Activated naive CD8-positive, alpha-beta T cell treated with anti-CD3 and anti-CD28 coated beads, Interleukin-2, amount 50 U/mL, for 24 hours (primary cell): ENCODE results near the gene LTBP1.
"Not testable (repeated sequence)": the region's sequence is repeated elsewhere in the genome, so short reads cannot be mapped to it uniquely, and the experiment has no call there.

Experiments used
- ATAC-seq: fragments of 150-1000 bp; cut with Tn5 transposase; one replicate; pipeline ENCODE4 v1.10.0; 2021
- DNase-seq: peaks from one replicate; pipeline ENCODE4 v3.0.0; 2021
- H3K27ac Mint-ChIP-seq: one replicate; pipeline ENCODE4 v1.8.0; 2021; ENCODE audit warnings: mild to moderate bottlenecking, mixed read lengths
- H3K27me3 Mint-ChIP-seq: one replicate; pipeline ENCODE4 v1.8.0; 2021; ENCODE audit warnings: mixed read lengths
- H3K36me3 Mint-ChIP-seq: one replicate; pipeline ENCODE4 v1.8.0; 2021; ENCODE audit warnings: low read depth, mixed read lengths
- H3K4me1 Mint-ChIP-seq: one replicate; pipeline ENCODE4 v1.8.0; 2021; ENCODE audit warnings: mixed read lengths
- H3K4me3 Mint-ChIP-seq: one replicate; pipeline ENCODE4 v1.8.0; 2021; ENCODE audit warnings: mild to moderate bottlenecking, moderate library complexity, mixed read lengths
- H3K9me3 Mint-ChIP-seq: one replicate; pipeline ENCODE4 v1.8.0; 2021; ENCODE audit warnings: mixed read lengths

The LTBP1 gene

DNA sequence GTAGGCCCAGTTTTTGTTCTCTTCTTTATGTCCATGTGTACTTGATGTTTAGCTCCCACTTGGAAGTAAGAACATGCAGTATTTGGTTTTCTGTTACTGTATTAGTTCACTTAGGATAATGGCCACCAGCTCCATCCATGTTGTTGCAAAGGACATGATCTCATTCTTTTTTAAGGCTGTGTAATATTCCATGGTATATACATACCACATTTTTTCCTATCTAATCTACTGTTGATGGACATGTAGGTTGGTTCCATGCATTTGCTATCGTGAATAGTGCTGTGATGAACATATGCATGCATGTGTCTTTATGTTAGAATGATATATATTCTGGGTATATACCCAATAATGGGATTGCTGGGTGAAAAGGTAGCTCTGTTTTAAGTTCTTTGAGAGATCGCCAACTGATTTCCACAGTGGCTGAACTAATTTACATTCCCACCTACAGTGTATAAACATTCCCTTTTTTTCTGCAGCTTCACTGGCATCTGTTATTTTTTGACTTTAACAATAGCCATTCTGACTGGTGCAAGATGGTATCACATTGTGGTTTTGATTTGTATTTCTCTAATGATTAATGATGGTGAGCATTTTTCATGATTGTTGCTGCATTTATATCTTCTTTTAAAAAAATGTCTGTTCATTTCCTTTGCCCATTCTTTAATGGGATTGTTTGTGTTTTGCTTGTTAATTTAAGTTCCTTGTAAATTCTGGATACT lies 22.9 kb downstream of the LTBP1 start:
- no peak for DNase-seq
- no peak overlapping the region for H3K4me3 Mint-ChIP-seq
- H3K27ac Mint-ChIP-seq: no peak overlapping the region
- no peaks in the 10 kb centered on the region for H3K36me3 Mint-ChIP-seq
- no peak for ATAC-seq
- H3K27me3 Mint-ChIP-seq: peaks cover 18% of the 10 kb centered on the region
- H3K9me3 Mint-ChIP-seq: peaks cover 8% of the 10 kb centered on the region
- no peaks in the 10 kb centered on the region for H3K4me1 Mint-ChIP-seq

DNA sequence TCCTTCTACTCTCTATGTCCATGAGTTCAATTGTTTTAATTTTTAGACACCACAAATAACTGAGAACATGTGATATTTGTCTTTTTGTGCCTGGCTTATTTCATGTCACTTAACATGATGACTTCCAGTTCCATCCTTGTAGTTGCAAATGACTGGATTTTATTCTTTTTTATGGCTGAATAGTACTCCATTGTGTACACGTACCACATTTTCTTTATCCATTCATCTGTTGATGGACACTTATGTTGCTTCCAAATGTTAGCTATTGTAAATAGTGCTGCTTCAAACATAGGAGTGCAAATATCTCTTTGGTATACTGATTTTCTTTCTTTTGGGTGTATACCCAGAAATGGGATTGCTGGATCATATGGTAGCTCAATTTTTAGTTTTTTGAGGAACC lies 27.0 kb downstream of the LTBP1 start:
- H3K27me3 Mint-ChIP-seq: peaks cover 21% of the 10 kb centered on the region

DNA sequence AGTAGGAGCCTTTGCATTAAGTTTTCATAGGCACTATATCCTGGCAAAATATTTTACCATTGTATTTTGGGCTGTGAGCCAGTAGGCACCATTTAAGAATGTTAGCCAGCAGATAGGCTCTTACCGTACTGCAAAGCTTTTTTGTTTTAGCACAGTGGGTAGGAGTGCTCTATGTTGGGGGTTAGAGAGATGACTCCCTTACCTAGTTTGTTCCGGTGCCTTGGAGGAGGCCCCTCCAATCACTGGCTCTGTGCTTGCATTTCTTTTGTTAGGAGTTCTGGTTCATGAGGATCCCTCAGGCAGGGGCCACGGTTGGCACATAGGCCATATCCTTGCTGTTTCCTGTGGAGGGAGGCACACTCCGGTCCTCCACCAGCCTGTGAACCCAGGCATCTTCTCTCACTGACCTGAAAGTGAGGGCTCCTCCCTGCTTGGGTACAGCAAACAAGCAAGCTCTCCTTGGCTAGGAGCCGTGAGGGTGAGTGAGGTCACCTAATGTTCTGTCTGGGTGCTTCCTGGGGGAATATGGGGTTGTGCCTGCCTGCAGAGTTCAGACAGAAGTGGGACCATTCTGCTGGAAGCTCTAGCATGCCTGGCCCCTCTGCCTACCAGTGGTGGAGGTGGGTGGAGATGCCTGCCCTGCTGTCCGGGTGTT lies 29.8 kb downstream of the LTBP1 start:
- H3K4me3 Mint-ChIP-seq: no peak overlapping the region

More for the DNA sequence above, 27.0 kb downstream of the LTBP1 start:
- H3K36me3 Mint-ChIP-seq, ATAC-seq, H3K4me1 Mint-ChIP-seq, H3K4me3 Mint-ChIP-seq, H3K27ac Mint-ChIP-seq, H3K9me3 Mint-ChIP-seq, DNase-seq: not testable (repeated sequence)

DNA sequence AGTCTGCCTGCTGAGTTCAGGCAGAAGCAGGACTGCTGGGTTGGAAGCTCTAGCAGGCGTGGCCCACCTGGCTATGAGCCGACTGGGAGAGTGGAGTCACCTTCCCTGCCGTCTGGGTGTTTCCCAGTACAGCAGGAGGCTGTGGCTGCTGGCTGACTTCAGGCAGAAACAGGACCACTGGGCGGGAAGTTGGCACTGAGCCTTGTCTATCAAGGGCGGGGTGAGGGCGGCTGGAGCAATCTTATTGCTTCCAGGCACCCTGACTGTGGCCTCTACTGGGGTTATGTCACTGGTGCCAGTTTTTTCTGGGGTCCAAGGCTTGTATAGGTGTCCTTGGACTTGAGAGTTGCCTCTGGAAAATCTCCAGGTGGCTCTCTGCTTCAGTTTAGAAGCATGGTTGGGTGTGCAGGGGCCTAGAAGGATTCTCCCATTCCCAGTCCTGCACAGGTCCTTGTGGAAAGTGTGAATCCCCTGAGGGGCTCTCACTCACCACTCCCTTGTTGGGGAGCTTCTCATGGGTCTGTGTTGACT lies 30.5 kb downstream of the LTBP1 start:
- no peak for DNase-seq
- no peak for ATAC-seq
- Mint-ChIP-seq H3K9me3 (peaks cover 10% of the 10 kb centered on the region), H3K4me3 (no peak overlapping the region), H3K36me3 (no peaks in the 10 kb centered on the region), H3K27ac (no peak overlapping the region), H3K4me1 (no peaks in the 10 kb centered on the region), H3K27me3 (peaks cover 26% of the 10 kb centered on the region)

More for the DNA sequence above, 29.8 kb downstream of the LTBP1 start:
- H3K36me3 Mint-ChIP-seq: no peaks in the 10 kb centered on the region
- H3K27ac Mint-ChIP-seq: no peak overlapping the region
- H3K27me3 Mint-ChIP-seq: peaks cover 27% of the 10 kb centered on the region
- peaks cover 10% of the 10 kb centered on the region for H3K9me3 Mint-ChIP-seq
- H3K4me1 Mint-ChIP-seq: no peaks in the 10 kb centered on the region
- no peak for ATAC-seq
- DNase-seq: no peak

DNA sequence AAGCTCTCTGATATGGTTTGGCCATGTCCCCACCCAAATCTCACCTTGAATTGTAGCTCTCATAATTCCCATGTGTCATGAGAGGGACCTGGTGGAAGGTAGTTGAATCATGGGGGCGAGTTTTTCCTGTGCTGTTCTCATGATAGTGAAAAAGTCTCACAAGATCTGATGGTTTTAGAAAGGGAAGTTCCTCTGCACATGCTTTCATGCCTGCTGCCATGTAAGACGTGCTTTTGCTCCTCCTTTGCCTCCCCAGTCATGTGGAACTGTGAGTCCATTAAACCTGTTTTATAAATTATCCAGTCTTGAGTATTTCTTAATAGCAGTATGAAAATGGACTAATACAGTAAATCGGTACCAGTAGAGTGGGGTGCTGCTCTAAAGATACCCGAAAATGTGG lies 34.9 kb downstream of the LTBP1 start:
- Mint-ChIP-seq H3K36me3 (no peaks in the 10 kb centered on the region), H3K4me3 (no peak overlapping the region), H3K4me1 (no peaks in the 10 kb centered on the region), H3K27me3 (peaks cover 24% of the 10 kb centered on the region), H3K9me3 (no peaks in the 10 kb centered on the region), H3K27ac (no peak overlapping the region)
- ATAC-seq: no peak
- no peak for DNase-seq

DNA sequence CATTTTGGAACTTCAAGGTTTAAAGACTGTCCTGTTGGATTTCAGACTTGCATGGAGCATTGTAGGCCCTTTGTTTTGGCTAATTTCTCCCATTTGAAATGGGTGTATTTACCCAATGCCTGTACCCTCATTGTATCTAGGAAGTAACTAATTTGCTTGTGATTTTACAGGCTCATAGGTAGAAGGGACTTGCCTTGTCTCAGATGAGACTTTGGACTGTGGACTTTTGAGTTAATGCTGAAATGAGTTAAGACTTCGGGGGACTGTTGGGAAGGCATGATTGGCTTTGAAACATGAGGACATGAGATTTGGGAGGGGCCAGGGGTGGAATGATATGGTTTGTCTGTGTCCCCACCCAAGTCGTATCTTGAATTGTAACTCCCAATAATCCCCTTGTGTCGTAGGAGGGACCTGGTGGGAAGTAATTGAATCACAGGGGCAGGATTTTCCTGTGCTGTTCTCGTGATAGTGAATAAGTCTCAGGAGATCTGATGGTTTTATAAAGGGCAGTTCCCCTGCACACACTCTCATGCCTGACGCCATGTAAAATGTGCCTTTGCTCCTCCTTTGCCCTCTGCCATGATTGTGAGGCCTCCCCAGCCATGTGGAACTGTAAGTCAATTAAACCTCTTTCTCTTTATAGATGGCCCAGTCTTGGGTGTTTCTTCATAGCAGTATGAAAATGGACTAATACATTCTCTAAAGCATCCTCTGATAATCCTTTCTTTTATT lies 36.6 kb downstream of the LTBP1 start:
- not testable (repeated sequence) for ATAC-seq, H3K36me3 Mint-ChIP-seq, H3K4me1 Mint-ChIP-seq, DNase-seq, H3K4me3 Mint-ChIP-seq, H3K27ac Mint-ChIP-seq, H3K9me3 Mint-ChIP-seq
- H3K27me3 Mint-ChIP-seq: peaks cover 24% of the 10 kb centered on the region

DNA sequence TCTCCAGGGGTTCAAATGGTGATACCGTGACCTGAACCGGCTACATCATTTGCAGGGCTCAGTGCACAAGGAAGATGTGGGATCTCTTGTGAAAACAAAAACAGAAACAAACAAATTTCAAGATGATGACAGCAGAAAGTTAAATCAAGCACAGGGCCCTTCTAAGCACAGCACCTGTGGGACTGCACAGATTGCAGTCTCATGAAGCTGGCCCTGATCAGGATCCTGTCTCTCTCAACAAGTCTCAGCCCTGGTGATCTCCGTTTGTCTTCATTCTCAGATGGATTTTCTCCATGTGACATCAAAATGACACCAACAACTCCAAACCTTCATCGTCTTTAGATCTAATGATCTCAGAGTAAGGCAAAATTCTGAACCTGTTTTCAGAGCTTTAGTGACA lies 39.7 kb downstream of the LTBP1 start:
- ATAC-seq (no peak), DNase-seq (no peak)
- Mint-ChIP-seq H3K27me3 (peaks cover 17% of the 10 kb centered on the region), H3K9me3 (no peaks in the 10 kb centered on the region), H3K36me3 (no peaks in the 10 kb centered on the region), H3K4me1 (no peaks in the 10 kb centered on the region), H3K27ac (no peak overlapping the region), H3K4me3 (no peak overlapping the region)

DNA sequence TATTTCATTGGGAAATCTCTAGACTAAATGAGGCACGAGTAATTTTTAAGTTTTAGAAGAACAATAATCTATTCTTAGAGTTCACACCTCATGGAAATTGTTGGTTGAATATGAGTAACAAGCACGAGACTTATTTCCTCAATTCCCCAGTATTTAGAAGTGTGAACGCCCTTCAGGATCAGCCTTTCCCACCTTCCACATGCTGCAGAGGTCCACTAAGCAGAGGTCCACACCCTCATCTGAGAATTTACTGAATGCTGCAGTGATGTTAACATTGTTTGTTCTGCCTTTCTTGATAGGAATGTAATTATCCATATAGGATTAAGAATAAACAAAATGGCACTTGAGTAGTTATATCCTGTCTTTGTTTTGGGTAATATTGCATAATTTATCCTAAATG lies 41.8 kb downstream of the LTBP1 start:
- DNase-seq: no peak
- no peaks in the 10 kb centered on the region for H3K4me1 Mint-ChIP-seq
- no peak for ATAC-seq
- no peak overlapping the region for H3K4me3 Mint-ChIP-seq
- no peak overlapping the region for H3K27ac Mint-ChIP-seq
- no peaks in the 10 kb centered on the region for H3K9me3 Mint-ChIP-seq
- no peaks in the 10 kb centered on the region for H3K36me3 Mint-ChIP-seq
- H3K27me3 Mint-ChIP-seq: peaks cover 18% of the 10 kb centered on the region

DNA sequence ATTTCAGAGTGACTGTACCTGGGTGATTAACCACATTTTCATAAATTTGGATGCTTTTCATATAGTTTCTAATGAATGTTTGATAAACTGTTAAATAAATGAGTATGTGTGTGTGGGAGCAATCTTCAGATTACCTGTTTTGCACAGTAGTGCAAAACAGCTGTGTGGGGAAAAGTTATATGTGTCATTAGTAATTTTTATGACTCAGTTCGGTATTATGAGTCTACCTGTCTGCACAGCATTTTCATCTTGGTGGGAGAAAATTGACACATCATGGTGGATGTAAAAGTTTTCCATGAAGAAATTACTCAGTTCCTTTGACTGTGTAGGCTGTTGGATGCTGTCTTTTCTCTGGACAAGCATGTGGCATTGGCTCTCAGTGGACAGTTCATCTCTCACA lies 43.8 kb downstream of the LTBP1 start:
- DNase-seq: no peak
- Mint-ChIP-seq H3K9me3 (no peaks in the 10 kb centered on the region), H3K27ac (no peak overlapping the region), H3K27me3 (peaks cover 10% of the 10 kb centered on the region), H3K4me1 (no peaks in the 10 kb centered on the region), H3K4me3 (no peak overlapping the region), H3K36me3 (no peaks in the 10 kb centered on the region)
- no peak for ATAC-seq

DNA sequence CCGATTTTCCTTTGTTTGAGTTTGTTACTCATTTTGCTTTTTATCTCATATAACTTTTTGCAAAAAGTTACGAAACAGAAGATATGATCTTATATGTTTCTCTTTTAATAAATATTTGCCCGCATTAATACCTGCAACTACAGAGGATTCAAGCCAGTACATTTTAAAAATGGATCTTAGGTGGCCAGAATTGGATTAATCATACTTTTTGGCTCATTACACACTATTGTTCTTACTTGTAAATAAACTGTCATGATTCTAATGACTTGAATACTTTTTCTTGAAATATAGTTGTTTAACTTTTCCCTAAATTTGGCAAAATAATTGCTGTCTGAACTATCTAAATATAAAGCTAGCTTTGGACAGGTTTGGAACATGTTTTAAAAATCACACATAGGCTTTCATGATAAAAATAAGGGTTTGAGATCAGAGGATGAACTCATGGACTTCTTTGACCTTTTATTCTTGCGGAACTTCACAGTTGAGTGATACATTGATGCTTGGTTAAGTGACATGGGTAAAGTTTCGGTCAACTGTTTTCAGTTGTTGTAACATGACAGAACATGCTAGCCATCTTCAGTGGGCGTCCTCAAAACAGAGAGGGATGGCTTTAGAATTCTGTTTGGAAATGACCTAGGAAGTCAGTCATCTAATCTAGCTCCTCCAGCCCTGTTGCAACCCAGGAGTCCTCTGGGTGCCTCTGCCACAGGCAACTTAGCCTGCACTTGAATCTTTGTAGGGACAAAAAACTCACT lies 44.5 kb downstream of the LTBP1 start:
- Mint-ChIP-seq H3K27ac (no peak overlapping the region), H3K27me3 (peaks cover 8% of the 10 kb centered on the region), H3K36me3 (no peaks in the 10 kb centered on the region), H3K4me3 (no peak overlapping the region), H3K9me3 (peaks cover 4% of the 10 kb centered on the region), H3K4me1 (no peaks in the 10 kb centered on the region)
- DNase-seq: no peak
- no peak for ATAC-seq

DNA sequence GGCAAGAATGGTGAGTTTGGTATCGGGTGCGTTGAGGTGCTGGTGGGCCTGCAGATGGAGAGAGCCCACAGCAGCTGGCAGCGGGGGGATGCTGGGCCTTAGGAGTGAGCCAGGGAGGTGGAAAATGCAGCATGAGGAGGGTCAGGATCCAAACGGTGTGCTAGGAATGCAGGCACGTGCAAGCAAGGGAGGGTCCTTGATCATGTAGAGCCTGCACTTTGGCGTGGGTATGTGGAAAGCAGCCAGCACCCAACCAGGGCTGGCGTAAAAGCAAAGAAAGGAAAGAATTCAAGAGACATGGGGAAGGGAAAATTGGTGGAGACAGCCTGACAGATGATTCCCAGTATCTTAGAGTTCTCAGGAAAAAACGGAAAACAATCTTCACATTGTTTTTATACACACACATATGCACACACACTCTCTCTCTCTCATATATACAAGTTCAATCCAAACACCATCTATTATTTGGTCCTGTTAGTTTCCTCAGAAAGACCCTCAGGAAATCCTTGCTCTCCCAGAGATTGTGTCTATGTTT lies 46.3 kb downstream of the LTBP1 start:
- no peaks in the 10 kb centered on the region for H3K4me1 Mint-ChIP-seq
- ATAC-seq: no peak
- no peak overlapping the region for H3K27ac Mint-ChIP-seq
- DNase-seq: no peak
- H3K27me3 Mint-ChIP-seq: peaks cover 8% of the 10 kb centered on the region
- H3K4me3 Mint-ChIP-seq: no peak overlapping the region
- H3K9me3 Mint-ChIP-seq: peaks cover 4% of the 10 kb centered on the region
- H3K36me3 Mint-ChIP-seq: no peaks in the 10 kb centered on the region

DNA sequence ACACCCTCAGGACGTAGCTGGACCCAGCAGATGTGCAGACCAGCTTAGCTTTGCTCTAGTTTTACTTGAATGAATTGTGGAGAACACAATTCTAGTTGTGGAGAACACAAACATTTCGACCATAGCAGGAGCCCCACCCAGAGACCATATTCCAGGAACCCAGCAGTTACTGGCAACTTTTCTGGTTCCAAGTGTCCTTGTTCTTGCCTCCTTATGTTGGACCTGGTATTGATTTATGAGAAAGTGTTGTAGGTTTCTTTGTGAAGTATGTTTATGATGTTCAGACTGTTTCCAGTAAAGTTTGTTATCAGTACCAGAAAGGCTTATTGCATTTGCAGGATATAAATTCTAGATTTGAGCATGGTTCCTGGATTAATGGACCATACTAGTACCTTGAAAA lies 51.0 kb downstream of the LTBP1 start:
- H3K27me3 Mint-ChIP-seq: peaks cover 2% of the 10 kb centered on the region
- H3K27ac Mint-ChIP-seq: no peak overlapping the region
- no peaks in the 10 kb centered on the region for H3K36me3 Mint-ChIP-seq
- H3K9me3 Mint-ChIP-seq: peaks cover 4% of the 10 kb centered on the region
- no peak for DNase-seq
- no peak overlapping the region for H3K4me3 Mint-ChIP-seq
- ATAC-seq: no peak
- no peaks in the 10 kb centered on the region for H3K4me1 Mint-ChIP-seq

DNA sequence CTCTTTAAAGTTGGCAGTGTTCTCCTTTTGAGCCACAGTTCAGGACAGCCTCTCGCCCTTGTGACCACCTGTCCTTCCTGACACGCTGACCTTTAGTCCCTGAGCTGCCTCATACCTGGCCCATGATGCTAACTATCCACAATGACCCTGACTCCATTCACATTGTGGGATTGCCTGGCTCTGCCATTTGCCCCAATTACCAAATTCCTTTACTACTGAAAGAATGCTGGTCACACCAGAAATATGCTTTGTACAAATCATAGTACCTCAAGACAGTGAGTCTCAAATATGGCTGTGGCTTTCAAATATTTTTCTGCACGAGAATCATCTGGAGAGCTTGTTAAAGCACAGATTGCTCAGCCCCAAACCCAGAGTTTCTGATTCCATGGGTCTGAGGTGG lies 54.2 kb downstream of the LTBP1 start:
- ATAC-seq (no peak), DNase-seq (no peak)
- Mint-ChIP-seq H3K9me3 (peaks cover under 1% of the 10 kb centered on the region), H3K27me3 (no peaks in the 10 kb centered on the region), H3K36me3 (no peaks in the 10 kb centered on the region), H3K27ac (no peak overlapping the region), H3K4me1 (no peaks in the 10 kb centered on the region), H3K4me3 (no peak overlapping the region)

DNA sequence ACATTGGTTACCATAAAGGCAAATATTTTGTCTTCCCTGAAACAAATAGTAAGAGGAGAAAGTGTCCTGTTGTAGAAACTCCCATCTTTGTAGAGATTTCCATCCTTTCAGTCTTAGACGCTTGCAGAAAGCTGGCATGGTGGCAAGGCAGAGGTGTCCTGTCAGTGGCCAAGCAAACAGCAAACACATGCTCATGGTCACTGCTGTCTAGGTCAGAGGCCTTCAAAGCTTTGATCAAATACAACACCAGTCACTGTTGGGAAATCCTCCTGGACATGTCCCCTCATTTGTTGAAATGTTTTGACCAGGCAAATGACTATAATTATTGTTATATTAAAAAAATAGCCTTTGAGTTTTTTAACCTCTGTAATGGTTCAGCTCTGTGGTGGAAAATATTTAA lies 55.1 kb downstream of the LTBP1 start:
- no peak overlapping the region for H3K4me3 Mint-ChIP-seq
- no peaks in the 10 kb centered on the region for H3K9me3 Mint-ChIP-seq
- DNase-seq (no peak), ATAC-seq (no peak)
- H3K4me1 Mint-ChIP-seq: no peaks in the 10 kb centered on the region
- no peaks in the 10 kb centered on the region for H3K27me3 Mint-ChIP-seq
- H3K27ac Mint-ChIP-seq: no peak overlapping the region
- H3K36me3 Mint-ChIP-seq: no peaks in the 10 kb centered on the region
